Activated CD4-positive, alpha-beta T cell treated with anti-CD3 and anti-CD28 coated beads for 36 hours (primary cell): ENCODE results near the gene PAX2. TPM values are rescaled to one million over a fixed set of nuclear protein-coding genes. Genes with fewer than 3 reads are reported as not detected.
"Not testable (repeated sequence)": the region's sequence is repeated elsewhere in the genome, so short reads cannot be mapped to it uniquely, and the experiment has no call there.

ENCODE experiments used
- ATAC-seq: fragments of 200-7000 bp; cut with Tn5 transposase; one replicate; pipeline ENCODE4 v1.10.0; 2021; ENCODE audit warnings: mild to moderate bottlenecking, moderate library complexity
- CTCF ChIA-PET: fragments of 350-600 bp; sonication (Branson Sonifier 250); formaldehyde crosslinking; loops from one replicate; lab custom pipeline; 2021; ENCODE audit warnings: antibody characterized with exemption; lab: Charles Lee
- POLR2A ChIA-PET: fragments of 350-600 bp; sonication (Branson Sonifier 250); formaldehyde crosslinking; loops from one replicate; lab custom pipeline; 2021; ENCODE audit warnings: antibody characterized with exemption, inconsistent platforms; lab: Charles Lee
- DNase-seq: peaks from one replicate; pipeline ENCODE4 v3.0.0-alpha.2; 2020
- H3K27ac Mint-ChIP-seq: one replicate; pipeline ENCODE4 v1.8.0; 2021; ENCODE audit warnings: mixed read lengths
- H3K27me3 Mint-ChIP-seq: one replicate; pipeline ENCODE4 v1.8.0; 2021; ENCODE audit warnings: mixed read lengths
- H3K36me3 Mint-ChIP-seq: one replicate; pipeline ENCODE4 v1.8.0; 2021; ENCODE audit warnings: low read depth, mixed read lengths
- H3K4me1 Mint-ChIP-seq: one replicate; pipeline ENCODE4 v1.8.0; 2021; ENCODE audit warnings: mixed read lengths
- H3K4me3 Mint-ChIP-seq: one replicate; pipeline ENCODE4 v1.8.0; 2021; ENCODE audit warnings: mild to moderate bottlenecking, moderate library complexity, mixed read lengths
- H3K9me3 Mint-ChIP-seq: one replicate; pipeline ENCODE4 v1.8.0; 2021; ENCODE audit warnings: low read depth, mixed read lengths
- intact Hi-C, 2 experiments: fragments of 100-400 bp; cut with DNase I in 1 of 2; cut with micrococcal nuclease in 1 of 2; formaldehyde crosslinking; loops; one replicate each; pipeline versions ENCODE4 v1.14.2 to v1.15.1; 2022 to 2024; cut with DNase I, micrococcal nuclease
- total RNA-seq, 2 experiments: library from RNA; stranded (reverse); gene quantifications; one replicate each; pipeline ENCODE4 v1.2.3, GENCODE V29; 2021

The PAX2 gene
- total RNA-seq: under 1 TPM; 0.05 to 0.09 TPM

- CTCF ChIA-PET: interaction anchor here (0.6 to 2.4 kb wide), 13 partner anchors 8 to 191 kb away, joined by 3 to 45 read pairs (median 5); no protein-coding TSS in a partner anchor
- intact Hi-C loops: loop anchor here (2.0 to 5.0 kb wide), 7 partner anchors 33 to 477 kb away; no protein-coding TSS in a partner anchor
- DNase-seq (peak; percentile 54), ATAC-seq (peak; percentile 20)
- Mint-ChIP-seq H3K36me3 (no peaks in the 10 kb centered on the region), H3K27ac (no peak within 1 kb of the TSS), H3K9me3 (no peaks in the 10 kb centered on the region), H3K4me1 (peaks cover 38% of the 10 kb centered on the region), H3K27me3 (peaks cover 76% of the 10 kb centered on the region), H3K4me3 (peak within 1 kb of the TSS; percentile 33)
- POLR2A ChIA-PET: interaction anchor here (1.0 kb wide), 1 partner anchor 133 kb away, joined by 3 read pairs; no protein-coding TSS in a partner anchor
Measured at GRCh38 chr10:100744987-100745881, at the start of gene PAX2. Gene PAX2, plus strand, starts transcription at chr10:100745582. Its CDS starts 679 bp downstream, at chr10:100746261.

DNA sequence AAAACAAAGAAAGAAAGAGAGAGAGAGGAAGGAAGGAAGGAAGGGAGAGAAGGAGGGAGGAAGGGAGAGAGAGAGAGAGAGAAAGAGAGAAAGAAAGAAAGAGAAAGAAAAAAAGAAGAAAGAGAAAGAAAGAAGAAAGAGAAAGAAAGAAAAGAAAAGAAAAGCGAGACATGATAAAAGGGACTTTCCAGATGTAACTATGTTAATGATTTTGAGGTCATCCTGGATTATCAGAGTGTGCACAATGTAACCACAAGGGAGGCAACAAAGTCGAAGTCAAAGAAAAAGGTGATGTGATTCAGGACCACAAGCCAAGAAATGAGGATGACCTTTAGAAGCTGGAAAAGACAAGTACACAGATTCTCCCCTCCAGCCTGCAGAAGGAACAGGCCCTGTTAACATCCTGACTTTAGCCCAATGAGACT is 48.9 kb upstream of the PAX2 start:
- Mint-ChIP-seq H3K36me3 (no peaks in the 10 kb centered on the region), H3K4me3 (no peak overlapping the region), H3K4me1 (peaks cover 10% of the 10 kb centered on the region), H3K9me3 (no peaks in the 10 kb centered on the region), H3K27ac (no peak overlapping the region), H3K27me3 (peaks cover 20% of the 10 kb centered on the region)
- peak; percentile 87 for ATAC-seq
- ChIA-PET CTCF (no interaction called here), POLR2A (interaction anchor here (0.6 kb wide), 2 partner anchors 9 to 142 kb away, joined by 5 to 7 read pairs; no protein-coding TSS in a partner anchor)
- intact Hi-C loops: no loop called here
- DNase-seq: no peak

DNA sequence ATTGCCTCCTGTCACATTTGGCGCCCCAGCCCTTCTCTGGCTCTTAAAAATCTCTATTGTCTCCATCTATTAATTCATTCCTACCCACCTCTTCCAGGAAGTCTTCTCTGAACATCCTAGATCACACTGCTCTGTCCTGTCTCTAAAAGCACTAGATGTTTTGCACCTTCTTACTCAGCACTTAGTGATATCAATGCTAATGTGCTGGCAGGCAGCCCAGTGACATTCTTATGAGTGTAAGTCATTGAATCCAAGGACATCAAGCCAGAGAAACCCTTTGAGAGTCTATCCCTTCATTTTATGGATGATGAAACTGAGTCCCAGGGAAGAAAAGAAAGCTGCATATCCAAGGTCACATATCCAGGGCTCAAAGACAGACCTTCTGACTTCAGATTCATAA is 48.3 kb upstream of the PAX2 start:
- Mint-ChIP-seq H3K27me3 (peaks cover 20% of the 10 kb centered on the region), H3K27ac (no peak overlapping the region), H3K4me3 (no peak overlapping the region), H3K9me3 (no peaks in the 10 kb centered on the region), H3K4me1 (peaks cover 10% of the 10 kb centered on the region), H3K36me3 (no peaks in the 10 kb centered on the region)
- POLR2A ChIA-PET: interaction anchor here (0.6 kb wide), 2 partner anchors 9 to 142 kb away, joined by 5 to 7 read pairs; no protein-coding TSS in a partner anchor
- CTCF ChIA-PET: no interaction called here
- intact Hi-C loops: no loop called here
- DNase-seq (peak; percentile 65), ATAC-seq (peak; percentile 75)

DNA sequence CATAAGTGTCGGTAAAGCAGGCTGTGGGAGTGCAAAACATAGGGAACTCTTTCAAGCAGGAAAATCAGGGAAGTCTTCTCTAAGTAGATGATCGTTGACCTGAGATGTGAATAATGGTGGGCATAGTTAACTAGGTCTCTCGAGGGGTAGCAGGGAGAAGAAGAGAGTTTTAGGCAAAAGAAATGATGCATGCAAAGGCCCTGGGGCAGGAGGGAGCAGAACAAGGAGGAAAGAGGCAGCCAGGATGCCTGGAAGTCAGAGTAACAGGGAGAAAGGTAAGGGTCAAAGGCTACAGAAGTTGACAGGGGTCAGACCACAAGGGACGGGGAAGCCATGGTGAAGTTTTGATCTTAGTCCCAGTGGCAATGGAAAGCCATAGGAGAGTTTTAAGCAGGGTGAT is 47.8 kb upstream of the PAX2 start:
- H3K4me3 Mint-ChIP-seq: no peak overlapping the region
- intact Hi-C loops: no loop called here
- H3K27me3 Mint-ChIP-seq: peaks cover 17% of the 10 kb centered on the region
- CTCF ChIA-PET: no interaction called here
- H3K9me3 Mint-ChIP-seq: no peaks in the 10 kb centered on the region
- H3K27ac Mint-ChIP-seq: no peak overlapping the region
- POLR2A ChIA-PET: no interaction called here
- no peak for ATAC-seq
- DNase-seq: no peak
- no peaks in the 10 kb centered on the region for H3K36me3 Mint-ChIP-seq
- H3K4me1 Mint-ChIP-seq: peaks cover 10% of the 10 kb centered on the region

DNA sequence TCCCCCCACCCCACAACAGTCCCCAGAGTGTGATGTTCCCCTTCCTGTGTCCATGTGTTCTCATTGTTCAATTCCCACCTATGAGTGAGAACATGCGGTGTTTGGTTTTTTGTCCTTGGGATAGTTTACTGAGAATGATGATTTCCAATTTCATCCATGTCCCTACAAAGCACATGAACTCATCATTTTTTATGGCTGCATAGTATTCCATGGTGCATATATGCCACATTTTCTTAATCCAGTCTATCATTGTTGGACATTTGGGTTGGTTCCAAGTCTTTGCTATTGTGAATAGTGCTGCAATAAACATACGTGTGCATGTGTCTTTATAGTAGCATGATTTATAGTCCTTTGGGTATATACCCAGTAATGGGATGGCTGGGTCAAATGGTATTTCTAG is 43.7 kb upstream of the PAX2 start:
- ATAC-seq, H3K4me3 Mint-ChIP-seq, CTCF ChIA-PET, H3K27ac Mint-ChIP-seq, DNase-seq, POLR2A ChIA-PET, intact Hi-C loops, H3K9me3 Mint-ChIP-seq, H3K36me3 Mint-ChIP-seq, H3K4me1 Mint-ChIP-seq: not testable (repeated sequence)
- peaks cover 34% of the 10 kb centered on the region for H3K27me3 Mint-ChIP-seq

DNA sequence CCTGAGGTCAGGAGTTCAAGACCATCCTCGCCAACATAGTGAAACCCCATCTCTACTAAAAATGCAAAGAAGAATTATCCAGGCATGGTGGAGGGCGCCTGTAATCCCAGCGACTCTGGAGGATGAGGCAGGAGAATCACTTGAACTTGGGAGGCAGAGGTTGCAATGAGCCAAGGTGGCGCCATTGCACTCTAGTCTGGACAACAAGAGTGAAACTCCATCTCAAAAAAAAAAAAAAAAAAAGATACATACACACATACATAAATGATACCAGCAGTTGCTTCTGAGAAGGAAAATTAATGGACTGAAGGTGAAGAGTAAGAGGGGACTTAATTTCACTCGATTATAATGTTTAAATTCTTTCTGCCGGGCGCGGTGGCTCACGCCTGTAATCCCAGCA is 40.2 kb upstream of the PAX2 start:
- no peak for DNase-seq
- Mint-ChIP-seq H3K9me3 (no peaks in the 10 kb centered on the region), H3K4me1 (no peaks in the 10 kb centered on the region), H3K36me3 (no peaks in the 10 kb centered on the region), H3K27ac (no peak overlapping the region), H3K4me3 (no peak overlapping the region), H3K27me3 (peaks cover 40% of the 10 kb centered on the region)
- ATAC-seq: no peak
- intact Hi-C loops: no loop called here
- CTCF ChIA-PET: no interaction called here
- POLR2A ChIA-PET: no interaction called here

GRCh38 chr10:100707261-100707848 is 38.0 kb upstream of the PAX2 start:
- peaks cover 56% of the 10 kb centered on the region for H3K27me3 Mint-ChIP-seq
- intact Hi-C loops: no loop called here
- H3K9me3 Mint-ChIP-seq: no peaks in the 10 kb centered on the region
- CTCF ChIA-PET: interaction anchor here (0.7 to 0.9 kb wide), 2 partner anchors 24 to 27 kb away, joined by 3 to 6 read pairs; no protein-coding TSS in a partner anchor
- H3K36me3 Mint-ChIP-seq: no peaks in the 10 kb centered on the region
- DNase-seq (no peak), ATAC-seq (no peak)
- POLR2A ChIA-PET: no interaction called here
- no peak overlapping the region for H3K4me3 Mint-ChIP-seq
- no peaks in the 10 kb centered on the region for H3K4me1 Mint-ChIP-seq
- no peak overlapping the region for H3K27ac Mint-ChIP-seq

DNA sequence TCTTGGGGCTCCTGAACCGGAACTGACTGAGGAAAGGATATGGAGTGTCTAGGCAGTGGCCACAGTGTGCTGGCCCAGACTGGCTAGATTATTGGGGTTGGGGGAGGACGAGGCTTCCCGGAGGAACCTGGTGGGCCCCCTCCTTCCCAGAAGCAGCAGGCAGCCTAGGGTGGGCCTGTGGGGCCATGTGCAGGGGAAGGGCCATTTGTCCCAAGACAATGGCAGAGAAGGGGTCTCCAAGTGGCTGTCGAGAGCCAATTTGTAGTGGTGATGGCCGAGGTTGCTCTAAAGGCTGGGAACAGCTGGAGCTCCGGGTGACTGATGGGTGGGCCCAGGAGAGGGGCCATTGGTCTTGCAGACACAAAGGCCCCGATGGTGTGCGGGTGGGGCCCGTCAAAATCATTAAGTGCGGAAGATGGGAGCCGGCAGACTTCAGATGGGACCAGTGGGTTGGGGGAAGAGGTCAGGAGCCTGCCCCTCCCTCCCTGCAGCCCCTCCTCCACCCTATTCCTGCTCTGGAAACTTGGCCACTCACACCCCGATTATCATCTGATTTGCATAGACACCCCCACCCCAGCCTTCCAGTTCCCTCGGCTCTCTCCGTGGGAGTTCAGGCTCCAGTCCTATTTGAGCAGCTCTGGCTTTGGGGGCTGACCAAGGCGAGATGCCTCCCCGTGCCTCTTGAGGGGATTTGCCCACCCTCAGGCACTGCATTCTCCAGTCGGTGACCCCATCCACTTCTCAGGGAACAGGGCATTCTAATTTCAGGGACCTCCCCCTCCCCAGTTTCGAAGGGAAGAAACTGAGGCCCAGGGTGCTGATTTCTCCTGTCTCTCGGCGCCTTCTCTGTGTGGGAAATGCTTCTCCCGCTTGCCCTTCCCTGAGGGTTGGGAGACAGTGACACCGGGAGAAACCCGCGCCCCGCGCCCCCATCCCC is 36.0 kb upstream of the PAX2 start:
- ATAC-seq: no peak
- DNase-seq: no peak
- POLR2A ChIA-PET: no interaction called here
- Mint-ChIP-seq H3K36me3 (no peaks in the 10 kb centered on the region), H3K4me1 (no peaks in the 10 kb centered on the region), H3K27me3 (peaks cover 66% of the 10 kb centered on the region), H3K9me3 (no peaks in the 10 kb centered on the region), H3K27ac (no peak overlapping the region), H3K4me3 (no peak overlapping the region)
- intact Hi-C loops: loop anchor here (5.0 kb wide), 1 partner anchor 38 kb away; the partner anchor contains the start of gene PAX2 (in 2 of the 2)
- CTCF ChIA-PET: no interaction called here

DNA sequence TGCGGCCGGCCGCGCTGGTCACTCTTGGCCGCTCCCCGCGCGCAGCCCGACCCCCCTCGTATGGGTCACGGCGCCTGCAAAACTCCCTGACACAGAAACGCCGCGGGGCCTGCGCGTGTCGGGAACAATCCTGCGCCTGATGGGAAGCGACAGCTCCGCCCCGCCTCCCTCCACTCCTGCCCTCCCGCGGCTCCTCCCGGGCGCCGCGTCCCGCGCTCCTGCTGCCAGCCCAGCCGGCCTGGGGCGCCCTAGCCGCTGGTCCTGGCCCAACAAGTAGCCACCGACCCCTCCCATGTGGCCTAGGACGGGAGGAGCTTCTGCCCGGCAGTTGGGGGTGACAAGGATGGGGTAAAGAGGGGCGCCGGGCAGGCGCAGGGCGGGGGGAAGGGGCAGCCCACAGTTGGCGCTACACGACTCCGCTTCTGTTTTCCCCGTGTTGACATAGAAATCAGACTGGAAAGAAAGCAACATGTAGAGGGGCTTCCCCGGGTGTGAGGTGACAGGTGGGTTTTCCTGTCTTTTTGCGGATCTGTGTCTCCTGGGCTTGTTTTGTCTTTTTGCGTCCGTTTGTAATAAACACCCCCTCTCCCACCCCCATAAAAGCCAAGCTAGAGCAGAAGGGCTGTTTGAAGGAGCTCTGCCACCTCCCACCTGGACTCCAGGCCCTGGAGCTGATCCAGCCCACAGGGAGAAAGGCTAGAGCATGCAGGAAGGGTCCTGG is 35.1 kb upstream of the PAX2 start:
- Mint-ChIP-seq H3K27me3 (peaks cover 69% of the 10 kb centered on the region), H3K4me3 (no peak overlapping the region), H3K27ac (no peak overlapping the region), H3K9me3 (no peaks in the 10 kb centered on the region), H3K36me3 (no peaks in the 10 kb centered on the region), H3K4me1 (peaks cover 4% of the 10 kb centered on the region)
- no peak for DNase-seq
- POLR2A ChIA-PET: no interaction called here
- no peak for ATAC-seq
- intact Hi-C loops: loop anchor here (5.0 kb wide), 1 partner anchor 37 kb away; the partner anchor contains the start of gene PAX2 (in 2 of the 2)
- CTCF ChIA-PET: no interaction called here

- no peak overlapping the region for H3K27ac Mint-ChIP-seq
- peaks cover 67% of the 10 kb centered on the region for H3K27me3 Mint-ChIP-seq
- H3K9me3 Mint-ChIP-seq: no peaks in the 10 kb centered on the region
- ChIA-PET POLR2A (no interaction called here), CTCF (interaction anchor here (0.7 to 1.1 kb wide), 2 partner anchors 33 to 159 kb away, joined by 3 to 5 read pairs; no protein-coding TSS in a partner anchor)
- H3K36me3 Mint-ChIP-seq: no peaks in the 10 kb centered on the region
- no peak overlapping the region for H3K4me3 Mint-ChIP-seq
- no peak for DNase-seq
- ATAC-seq: no peak
- H3K4me1 Mint-ChIP-seq: peaks cover 6% of the 10 kb centered on the region
- intact Hi-C loops: loop anchor here (5.0 kb wide), 1 partner anchor 34 kb away; the partner anchor contains the start of gene PAX2 (in 2 of the 2)
Measured at GRCh38 chr10:100713049-100713858, 32.1 kb upstream of the PAX2 start.
